HAP-1 (cell line): ENCODE measurements around the gene KAZN.

Source experiments
- DNase-seq, 2 experiments: peaks; one replicate each; pipeline ENCODE4 v3.0.0-alpha.2; 2016 to 2020; ENCODE audit warnings: low spot score in 2 of 2
- H3K27me3 ChIP-seq: fragments of 250-450 bp; sonication (Bioruptor Pico); 2 replicates; pipeline ENCODE4 v1.5.1; 2020; ENCODE audit warnings: low read depth, mild to moderate bottlenecking, moderate library complexity
- H3K36me3 ChIP-seq: fragments of 250-450 bp; sonication (Bioruptor Pico); replicated peaks from 2 replicates; pipeline ENCODE4 v1.5.1; 2020; ENCODE audit warnings: mild to moderate bottlenecking
- H3K4me1 ChIP-seq: fragments of 250-450 bp; sonication (Bioruptor Pico); 2 replicates; pipeline ENCODE4 v1.5.1; 2020; ENCODE audit warnings: mild to moderate bottlenecking
- H3K4me3 ChIP-seq: fragments of 250-450 bp; sonication (Bioruptor Pico); 2 replicates; pipeline ENCODE4 v1.5.1; 2020; ENCODE audit warnings: mild to moderate bottlenecking, moderate library complexity
- H3K9me3 ChIP-seq: fragments of 250-450 bp; sonication (Bioruptor Pico); 2 replicates; pipeline ENCODE4 v1.5.1; 2020; ENCODE audit warnings: mild to moderate bottlenecking, moderate library complexity
- in situ Hi-C: fragments of 300-500 bp; cut with MboI; formaldehyde crosslinking; loops from 3 replicates; pipeline ENCODE4 v1.14.3; 2020; ENCODE audit warnings: low sequenced_read_pairs, inconsistent platforms, mixed read lengths

Gene KAZN

GRCh38 chr1:14781811-14782210 is 183.3 kb downstream of the KAZN start:
- Histone ChIP-seq H3K4me3 (no peak overlapping the region), H3K27me3 (no peaks in the 10 kb centered on the region), H3K36me3 (no peaks in the 10 kb centered on the region), H3K9me3 (no peaks in the 10 kb centered on the region), H3K4me1 (no peaks in the 10 kb centered on the region; the same call in 1 of the 2 replicates)
- in situ Hi-C loops, result no loop called here
- no peak for DNase-seq

- Histone ChIP-seq H3K9me3 (no peaks in the 10 kb centered on the region), H3K4me1 (no peaks in the 10 kb centered on the region; the same call in 1 of the 2 replicates), H3K27me3 (no peaks in the 10 kb centered on the region), H3K4me3 (no peak overlapping the region), H3K36me3 (no peaks in the 10 kb centered on the region)
- no peak for DNase-seq
- in situ Hi-C loops, result no loop called here
Observed at GRCh38 chr1:14782741-14783591, 184.5 kb downstream of the KAZN start.

GRCh38 chr1:14783592-14783886 is 185.1 kb downstream of the KAZN start:
- Histone ChIP-seq H3K4me1 (no peaks in the 10 kb centered on the region; the same call in 1 of the 2 replicates), H3K27me3 (no peaks in the 10 kb centered on the region), H3K36me3 (no peaks in the 10 kb centered on the region), H3K9me3 (no peaks in the 10 kb centered on the region), H3K4me3 (no peak overlapping the region)
- DNase-seq, result no peak
- in situ Hi-C loops, result no loop called here

GRCh38 chr1:14784790-14785773 is 186.6 kb downstream of the KAZN start:
- H3K4me1 ChIP-seq, result no peaks in the 10 kb centered on the region
- H3K9me3 ChIP-seq, result no peaks in the 10 kb centered on the region
- no peak overlapping the region for H3K4me3 ChIP-seq
- no peaks in the 10 kb centered on the region for H3K36me3 ChIP-seq
- no peaks in the 10 kb centered on the region for H3K27me3 ChIP-seq
- DNase-seq, result no peak
- in situ Hi-C loops, result no loop called here

GRCh38 chr1:14786109-14786675 is 187.7 kb downstream of the KAZN start:
- no peaks in the 10 kb centered on the region for H3K9me3 ChIP-seq

GRCh38 chr1:14786681-14787080 is 188.2 kb downstream of the KAZN start:
- no peak for DNase-seq
- H3K4me1 ChIP-seq, result no peaks in the 10 kb centered on the region
- H3K4me3 ChIP-seq, result no peak overlapping the region
- no peaks in the 10 kb centered on the region for H3K27me3 ChIP-seq
- H3K36me3 ChIP-seq, result no peaks in the 10 kb centered on the region
- H3K9me3 ChIP-seq, result no peaks in the 10 kb centered on the region
- in situ Hi-C loops, result no loop called here

More at GRCh38 chr1:14786109-14786675, 187.7 kb downstream of the KAZN start:
- no peaks in the 10 kb centered on the region for H3K36me3 ChIP-seq
- in situ Hi-C loops, result no loop called here
- no peaks in the 10 kb centered on the region for H3K4me1 ChIP-seq
- no peak for DNase-seq
- H3K4me3 ChIP-seq, result no peak overlapping the region
- H3K27me3 ChIP-seq, result no peaks in the 10 kb centered on the region

GRCh38 chr1:14787604-14788003 is 189.1 kb downstream of the KAZN start:
- H3K9me3 ChIP-seq, result no peaks in the 10 kb centered on the region
- no peaks in the 10 kb centered on the region for H3K36me3 ChIP-seq
- no peak overlapping the region for H3K4me3 ChIP-seq
- DNase-seq, result no peak
- H3K27me3 ChIP-seq, result no peaks in the 10 kb centered on the region
- in situ Hi-C loops, result no loop called here
- no peaks in the 10 kb centered on the region for H3K4me1 ChIP-seq

- Histone ChIP-seq H3K27me3 (no peaks in the 10 kb centered on the region), H3K4me3 (no peak overlapping the region), H3K9me3 (no peaks in the 10 kb centered on the region), H3K36me3 (no peaks in the 10 kb centered on the region), H3K4me1 (no peaks in the 10 kb centered on the region)
- no peak for DNase-seq
- in situ Hi-C loops, result no loop called here
Observed at GRCh38 chr1:14788080-14788479, 189.6 kb downstream of the KAZN start.

- no peaks in the 10 kb centered on the region for H3K36me3 ChIP-seq
- no peak for DNase-seq
- no peaks in the 10 kb centered on the region for H3K9me3 ChIP-seq
- in situ Hi-C loops, result no loop called here
- H3K4me3 ChIP-seq, result no peak overlapping the region
- no peaks in the 10 kb centered on the region for H3K27me3 ChIP-seq
- no peaks in the 10 kb centered on the region for H3K4me1 ChIP-seq
Observed at GRCh38 chr1:14790982-14791381, 192.5 kb downstream of the KAZN start.

- DNase-seq, result no peak
- H3K4me1 ChIP-seq, result no peaks in the 10 kb centered on the region
- in situ Hi-C loops, result no loop called here
- no peaks in the 10 kb centered on the region for H3K27me3 ChIP-seq
- no peaks in the 10 kb centered on the region for H3K9me3 ChIP-seq
- H3K36me3 ChIP-seq, result no peaks in the 10 kb centered on the region
- no peak overlapping the region for H3K4me3 ChIP-seq
Observed at GRCh38 chr1:14791654-14792053, 193.2 kb downstream of the KAZN start.

- DNase-seq, result no peak
- in situ Hi-C loops, result no loop called here
- H3K4me1 ChIP-seq, result no peaks in the 10 kb centered on the region
- H3K9me3 ChIP-seq, result no peaks in the 10 kb centered on the region
- no peak overlapping the region for H3K4me3 ChIP-seq
- H3K27me3 ChIP-seq, result no peaks in the 10 kb centered on the region
- H3K36me3 ChIP-seq, result no peaks in the 10 kb centered on the region
Observed at GRCh38 chr1:14794136-14794768, 195.8 kb downstream of the KAZN start.

- Histone ChIP-seq H3K4me3 (no peak overlapping the region), H3K9me3 (no peaks in the 10 kb centered on the region), H3K36me3 (no peaks in the 10 kb centered on the region), H3K27me3 (no peaks in the 10 kb centered on the region), H3K4me1 (no peaks in the 10 kb centered on the region)
- in situ Hi-C loops, result no loop called here
- no peak for DNase-seq
Observed at GRCh38 chr1:14794906-14795305, 196.4 kb downstream of the KAZN start.

- Histone ChIP-seq H3K36me3 (no peaks in the 10 kb centered on the region), H3K4me1 (no peaks in the 10 kb centered on the region), H3K4me3 (no peak overlapping the region), H3K27me3 (no peaks in the 10 kb centered on the region), H3K9me3 (no peaks in the 10 kb centered on the region)
- DNase-seq, result no peak
- in situ Hi-C loops, result no loop called here
Observed at GRCh38 chr1:14795589-14795988, 197.1 kb downstream of the KAZN start.
